ENCODE results near the gene FLT1.

- TF ChIP-seq, protein P1, sequence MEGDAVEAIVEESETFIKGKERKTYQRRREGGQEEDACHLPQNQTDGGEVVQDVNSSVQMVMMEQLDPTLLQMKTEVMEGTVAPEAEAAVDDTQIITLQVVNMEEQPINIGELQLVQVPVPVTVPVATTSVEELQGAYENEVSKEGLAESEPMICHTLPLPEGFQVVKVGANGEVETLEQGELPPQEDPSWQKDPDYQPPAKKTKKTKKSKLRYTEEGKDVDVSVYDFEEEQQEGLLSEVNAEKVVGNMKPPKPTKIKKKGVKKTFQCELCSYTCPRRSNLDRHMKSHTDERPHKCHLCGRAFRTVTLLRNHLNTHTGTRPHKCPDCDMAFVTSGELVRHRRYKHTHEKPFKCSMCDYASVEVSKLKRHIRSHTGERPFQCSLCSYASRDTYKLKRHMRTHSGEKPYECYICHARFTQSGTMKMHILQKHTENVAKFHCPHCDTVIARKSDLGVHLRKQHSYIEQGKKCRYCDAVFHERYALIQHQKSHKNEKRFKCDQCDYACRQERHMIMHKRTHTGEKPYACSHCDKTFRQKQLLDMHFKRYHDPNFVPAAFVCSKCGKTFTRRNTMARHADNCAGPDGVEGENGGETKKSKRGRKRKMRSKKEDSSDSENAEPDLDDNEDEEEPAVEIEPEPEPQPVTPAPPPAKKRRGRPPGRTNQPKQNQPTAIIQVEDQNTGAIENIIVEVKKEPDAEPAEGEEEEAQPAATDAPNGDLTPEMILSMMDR (IDR thresholded peaks at IDR 0.05) = no peak
- TF ChIP-seq POLR2A (IDR thresholded peaks at IDR 0.05) (no peak), EP300 (IDR thresholded peaks at IDR 0.05) (no peak)
Measured at GRCh38 chr13:28473044-28473443, 21.9 kb downstream of the FLT1 start.
